Hematopoietic multipotent progenitor cell treated with erythropoietin and hydrocortisone succinate and interleukin-3 and kit ligand, for 8 days (in vitro differentiated cells): ENCODE data around the gene CDK9.

ENCODE experiments used
- DNase-seq: peaks from one replicate; pipeline ENCODE4 v3.0.0-alpha.2; 2015

Gene CDK9

DNA sequence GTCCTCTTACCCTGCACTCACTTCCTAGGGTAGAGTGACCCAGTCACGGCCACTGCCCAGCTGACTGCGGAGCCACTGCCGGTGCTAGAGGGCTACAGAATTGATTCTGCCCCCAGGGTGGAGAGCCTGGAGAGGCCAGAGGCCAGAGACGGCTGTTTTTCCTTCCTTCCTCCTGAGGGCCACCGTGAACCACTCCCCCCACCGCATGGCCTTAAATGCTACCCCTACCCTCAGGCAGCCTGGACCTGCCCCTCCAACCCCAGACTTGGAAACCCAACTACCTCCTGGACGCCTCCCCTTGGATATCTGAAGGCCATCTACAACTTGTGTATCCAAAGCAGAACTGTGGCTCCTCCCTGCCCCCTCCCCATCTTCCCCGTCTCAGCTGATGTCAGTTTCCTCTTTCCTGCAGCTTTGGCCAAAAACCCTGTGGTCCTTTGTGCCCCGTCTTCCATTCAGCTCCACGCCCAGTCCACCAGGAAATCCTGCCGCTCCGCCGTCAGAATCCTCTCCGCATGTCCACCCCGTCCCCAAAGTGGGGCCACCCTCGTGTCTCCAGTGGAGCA is 23.6 kb upstream of the CDK9 start:
- no peak for DNase-seq

DNA sequence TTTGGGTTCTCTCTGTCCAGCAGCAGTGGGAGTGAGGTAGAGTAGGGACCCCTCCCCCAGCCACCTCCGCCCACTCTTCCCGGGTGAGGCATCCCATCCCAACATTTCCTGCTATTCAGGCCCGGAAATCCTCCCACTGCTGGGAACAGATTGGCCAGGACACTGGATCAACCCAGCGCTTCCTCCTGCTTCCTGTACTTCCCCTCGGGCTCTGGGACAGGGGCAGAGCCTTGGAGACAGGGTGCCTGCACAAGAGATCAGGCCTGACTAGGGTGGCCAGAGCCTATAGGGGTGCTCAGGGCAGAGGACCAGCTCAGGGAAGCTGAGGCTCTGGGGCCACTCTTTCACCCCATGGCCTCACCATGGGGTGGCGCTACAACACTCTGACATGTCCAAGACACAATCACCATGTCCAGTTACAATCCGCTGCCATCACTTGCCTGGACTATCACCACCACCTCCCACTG is 21.9 kb upstream of the CDK9 start:
- peak; percentile 50 for DNase-seq

GRCh38 chr9:127765418-127765817 is 20.4 kb upstream of the CDK9 start:
- DNase-seq, result no peak

DNA sequence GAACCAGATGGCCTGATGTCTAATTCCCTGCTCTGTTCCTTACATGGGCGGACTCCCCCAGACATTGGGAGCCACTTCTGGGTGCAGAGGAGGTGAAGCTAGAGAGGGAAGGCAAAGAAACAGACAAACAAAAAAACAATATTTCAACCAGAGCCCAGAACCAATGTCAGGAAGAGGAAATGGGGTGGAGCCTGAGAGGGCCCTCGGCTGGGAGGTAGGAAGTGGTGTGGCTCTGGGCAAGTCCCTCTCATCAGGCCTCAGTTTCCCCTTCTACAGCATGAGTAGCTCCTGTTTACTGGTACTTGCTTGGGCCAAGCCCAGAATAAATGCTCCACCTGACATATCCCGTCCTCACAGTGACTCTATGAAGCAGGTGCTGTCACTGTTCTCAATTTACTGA is 18.4 kb upstream of the CDK9 start:
- DNase-seq, result no peak

DNA sequence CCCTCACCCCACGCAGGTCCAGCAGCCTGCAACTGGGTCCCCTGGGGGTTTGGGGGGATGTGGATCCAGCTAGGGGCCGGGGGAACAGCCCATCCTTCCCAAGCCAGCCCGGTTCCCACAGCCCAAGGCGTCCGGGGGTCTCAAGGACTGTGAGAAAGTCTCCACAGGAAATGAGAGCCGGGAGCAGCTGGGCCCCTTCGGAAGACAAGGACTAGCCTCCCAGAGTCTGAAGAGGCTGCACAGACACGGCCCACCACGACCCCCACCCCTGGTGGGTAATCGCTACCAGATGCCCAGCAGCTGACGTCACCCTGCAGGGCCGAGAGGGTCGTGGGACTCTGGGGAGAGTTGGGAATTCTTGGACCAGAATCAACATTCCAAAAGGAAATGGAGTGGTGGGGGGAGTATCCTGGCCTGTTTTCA is 17.9 kb upstream of the CDK9 start:
- DNase-seq, result no peak

GRCh38 chr9:127768698-127769097 is 17.1 kb upstream of the CDK9 start:
- DNase-seq, result peak; percentile 33

DNA sequence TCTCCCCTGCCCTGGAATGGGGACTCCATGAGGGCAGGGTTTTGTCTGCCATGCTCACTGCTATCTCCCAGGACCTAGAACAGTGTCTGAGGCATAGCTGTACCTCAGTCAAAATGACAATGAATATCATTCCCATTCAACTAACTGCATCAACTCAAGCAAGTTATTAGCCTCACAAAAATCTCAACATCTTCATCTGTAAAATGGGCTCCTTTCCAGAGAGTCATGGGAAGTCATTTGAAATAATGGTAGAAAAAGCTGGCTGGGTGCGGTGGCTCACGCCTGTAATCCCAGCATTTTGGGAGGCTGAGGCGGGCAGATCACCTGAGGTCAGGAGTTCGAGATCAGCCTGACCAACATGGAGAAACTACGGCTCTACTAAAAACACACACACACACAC is 16.7 kb upstream of the CDK9 start:
- no peak for DNase-seq

DNA sequence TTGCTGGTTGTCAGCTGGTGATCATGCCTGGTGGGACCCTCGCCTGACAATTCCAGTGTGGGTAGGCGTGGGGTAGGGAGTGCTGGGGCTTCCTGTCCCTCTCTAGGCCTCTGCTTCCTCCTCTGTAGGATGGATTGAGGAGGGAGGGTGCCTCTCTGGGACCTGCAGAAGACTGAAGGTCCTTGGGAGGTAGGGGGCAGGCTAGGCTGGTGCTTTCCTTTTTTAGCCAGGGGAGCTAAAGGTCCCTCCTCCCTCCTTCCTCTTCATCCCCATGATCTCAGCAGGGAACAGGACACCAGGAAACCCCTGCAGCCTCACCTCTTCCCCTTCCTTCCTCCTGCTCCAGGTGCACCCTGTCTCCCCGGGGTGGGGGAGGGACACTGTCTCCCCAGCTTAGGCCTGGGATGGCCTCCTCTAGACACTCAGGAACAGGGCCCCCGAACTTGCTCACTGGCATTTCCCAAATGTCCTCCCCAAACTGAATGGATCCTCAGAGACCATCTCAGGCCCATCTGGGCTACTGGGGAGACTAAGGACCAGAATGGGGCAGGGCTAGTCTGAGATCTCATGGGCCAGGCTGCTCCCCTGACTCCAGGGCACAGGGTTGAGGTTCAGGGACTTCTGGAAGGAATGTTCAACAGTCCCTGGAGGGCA is 15.8 kb upstream of the CDK9 start:
- no peak for DNase-seq

DNA sequence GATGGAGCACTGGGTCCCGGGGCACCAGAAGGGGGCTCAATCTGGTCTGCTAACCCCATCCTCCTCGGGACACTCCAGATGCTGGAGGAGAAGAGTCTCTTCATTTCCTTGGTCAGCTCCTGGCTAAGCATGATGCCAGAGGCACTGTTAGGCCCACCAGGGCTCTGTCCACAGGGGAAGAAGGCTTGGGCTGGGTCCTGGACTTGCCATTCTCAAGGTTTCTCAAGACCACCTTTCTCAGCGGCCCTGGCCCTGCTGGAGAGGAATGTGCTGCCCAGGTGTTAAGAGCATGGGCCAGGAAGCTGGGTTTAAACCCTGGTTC is 15.3 kb upstream of the CDK9 start:
- no peak for DNase-seq

- peak; percentile 96 for DNase-seq
Measured at GRCh38 chr9:127770905-127771569, 14.8 kb upstream of the CDK9 start.

GRCh38 chr9:127771570-127772189 is 14.2 kb upstream of the CDK9 start:
- no peak for DNase-seq

GRCh38 chr9:127772603-127773002 is 13.2 kb upstream of the CDK9 start:
- no peak for DNase-seq

DNA sequence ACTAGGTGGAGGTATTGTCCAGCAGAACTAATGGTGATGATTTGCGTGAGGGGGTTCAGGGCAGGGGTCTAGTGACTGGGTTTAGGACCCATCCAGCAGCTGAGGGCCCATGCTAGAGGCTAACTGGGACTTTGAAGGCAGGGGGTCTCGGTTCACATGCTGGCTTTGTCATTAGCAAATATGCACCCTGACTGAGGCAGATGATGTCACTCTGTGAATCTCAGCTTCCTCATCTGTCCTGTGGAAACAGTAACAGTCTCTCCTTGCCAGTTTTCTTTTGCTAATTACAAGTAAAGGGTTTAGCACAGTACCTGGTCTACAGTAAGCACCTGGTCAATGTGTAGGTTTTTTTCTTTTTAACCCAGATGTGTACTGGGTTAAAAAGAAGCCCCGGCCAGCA is 12.6 kb upstream of the CDK9 start:
- DNase-seq, result no peak

GRCh38 chr9:127773981-127774380 is 11.9 kb upstream of the CDK9 start:
- DNase-seq, result no peak

DNA sequence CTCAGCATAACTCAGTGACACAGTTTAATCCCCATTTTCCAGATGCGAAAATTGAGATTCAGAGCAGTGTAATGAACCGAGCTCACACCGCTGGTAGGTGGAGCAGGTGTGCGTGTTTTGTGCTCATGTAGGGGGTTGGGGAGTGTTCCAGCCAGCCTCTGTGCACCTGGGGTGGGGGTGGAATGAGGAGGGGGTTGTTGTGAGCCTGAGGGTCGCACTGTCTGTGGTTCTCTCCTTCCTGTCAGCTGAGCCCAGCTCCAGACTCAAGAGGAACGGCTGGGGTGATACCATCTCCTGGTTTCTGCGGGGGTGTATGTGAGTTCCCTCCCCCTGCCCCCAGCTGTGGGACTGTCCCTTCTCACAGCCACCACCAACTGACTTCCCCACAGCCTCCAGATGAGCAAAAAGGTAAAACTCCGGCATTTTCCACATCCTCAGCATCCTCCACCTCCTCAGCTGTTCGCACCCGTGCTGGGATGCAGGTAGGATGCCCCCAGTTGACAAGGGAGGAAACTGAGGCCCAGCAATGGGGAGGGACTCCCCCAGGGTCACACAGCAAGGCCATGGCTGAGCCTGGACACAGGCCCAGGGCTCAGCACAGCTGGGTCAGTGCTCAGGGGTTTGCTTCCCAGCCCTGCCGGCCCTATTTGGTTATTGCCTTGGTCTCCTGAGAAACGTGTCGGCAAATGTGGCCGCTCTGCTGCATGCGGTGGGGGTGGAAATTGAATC is 9.5 kb upstream of the CDK9 start:
- peak; percentile 78 for DNase-seq

DNA sequence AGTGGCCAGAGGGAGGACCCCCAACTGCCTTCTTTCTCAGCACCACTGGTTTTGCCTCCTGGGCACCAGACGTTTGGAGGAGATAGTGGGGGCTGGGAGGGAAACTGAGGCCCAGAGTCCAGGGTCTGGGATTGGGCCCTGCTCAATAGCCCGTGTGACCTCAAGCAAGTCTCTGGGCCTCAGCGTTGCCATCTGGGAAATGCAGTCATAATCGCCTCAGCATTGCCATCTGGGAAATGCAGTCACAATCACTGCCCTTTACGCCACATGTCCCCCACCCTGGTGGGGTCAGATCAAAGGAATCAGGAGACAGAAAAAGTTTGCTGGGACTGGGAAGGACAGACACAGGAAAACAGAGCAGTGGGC is 8.9 kb upstream of the CDK9 start:
- no peak for DNase-seq

GRCh38 chr9:127777368-127777980 is 8.4 kb upstream of the CDK9 start:
- DNase-seq, result no peak

GRCh38 chr9:127778280-127779135 is 7.3 kb upstream of the CDK9 start, which contains the start of gene SH2D3C:
TSS of gene SH2D3C (minus strand) at chr9:127778666. CDS start at chr9:127778627, 39 bp downstream.
- no peak for DNase-seq

DNA sequence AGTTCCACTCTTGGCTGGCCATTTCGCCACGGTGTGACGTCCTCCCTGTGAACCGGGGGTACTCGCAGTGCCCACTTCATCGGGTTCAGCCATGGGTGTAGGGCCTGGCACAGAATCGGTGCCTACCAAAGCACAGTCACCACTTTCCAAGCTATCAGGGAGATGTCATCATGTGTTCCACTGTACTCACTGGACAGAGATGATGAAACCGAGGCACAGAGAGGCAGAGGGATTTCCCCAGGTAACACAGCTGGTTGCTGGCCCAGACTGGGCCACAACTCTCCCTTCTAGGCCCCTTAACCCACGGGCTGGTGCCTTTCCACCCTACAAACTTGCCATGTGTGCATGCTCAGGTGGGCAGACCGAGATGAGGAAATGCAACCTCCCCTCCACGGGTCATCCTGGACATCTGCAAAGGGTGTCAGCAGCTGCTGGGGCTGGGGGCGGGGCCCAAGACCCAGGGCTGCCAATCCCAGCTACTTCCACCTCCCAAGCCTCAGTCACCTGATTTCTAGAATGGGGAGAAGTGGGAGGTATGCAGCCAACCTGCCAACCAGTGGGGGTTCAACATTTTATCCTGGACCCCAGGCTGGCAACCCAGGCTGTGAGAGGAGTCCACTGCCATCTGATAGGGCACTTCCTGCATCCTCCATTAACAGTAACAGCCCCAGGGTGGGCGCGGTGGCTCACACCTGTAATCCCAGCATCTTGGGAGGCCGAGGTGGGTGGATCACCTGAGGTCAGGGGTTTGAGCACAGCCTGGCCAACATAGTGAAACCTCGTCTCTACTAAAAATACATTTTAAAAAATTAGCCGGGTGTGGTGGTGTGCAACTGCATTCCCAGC is 6.5 kb upstream of the CDK9 start:
- DNase-seq, result no peak

- no peak for DNase-seq
Measured at GRCh38 chr9:127780126-127780885, 5.5 kb upstream of the CDK9 start.
